KOPT-K1 (cell line): Measurements from ENCODE around the gene SELENOO.
"Not testable (repeated sequence)": the region's sequence is repeated elsewhere in the genome, so short reads cannot be mapped to it uniquely, and the experiment has no call there.

ENCODE experiments used
- H3K27ac ChIP-seq: fragments of 200-600 bp; sonication (generic); 2 replicates; pipeline ENCODE4 v1.5.1; 2016; ENCODE audit warnings: antibody characterized with exemption, mild to moderate bottlenecking, low read depth, low read length; ENCODE audit not compliant: poor library complexity, severe bottlenecking
- H3K36me3 ChIP-seq: fragments of 200-600 bp; sonication (generic); 2 replicates; pipeline ENCODE4 v1.5.1; 2017; ENCODE audit warnings: antibody characterized with exemption, mild to moderate bottlenecking, low read length, moderate library complexity; ENCODE audit not compliant: insufficient read depth
- H3K9me3 ChIP-seq: fragments of 200-600 bp; sonication (generic); 2 replicates; pipeline ENCODE4 v1.5.1; 2017; ENCODE audit warnings: antibody characterized with exemption, low read length, mild to moderate bottlenecking; ENCODE audit not compliant: insufficient read depth, poor library complexity, severe bottlenecking

The SELENOO gene

GRCh38 chr22:50200461-50201190 is at the start of gene SELENOO:
Gene SELENOO (plus strand): TSS chr22:50201011. CDS start chr22:50201037, 26 bp downstream.
- Histone ChIP-seq H3K36me3 (peaks cover 72% of the 10 kb centered on the region), H3K27ac (peak within 1 kb of the TSS; percentile 83), H3K9me3 (no peaks in the 10 kb centered on the region)

- H3K9me3 ChIP-seq: no peaks in the 10 kb centered on the region
- no peaks in the 10 kb centered on the region for H3K36me3 ChIP-seq
- H3K27ac ChIP-seq: no peak overlapping the region
Measured at GRCh38 chr22:50151571-50152537, 49.0 kb upstream of the SELENOO start.

GRCh38 chr22:50153056-50153755 is 47.6 kb upstream of the SELENOO start:
- Histone ChIP-seq H3K27ac (no peak overlapping the region), H3K9me3 (no peaks in the 10 kb centered on the region), H3K36me3 (no peaks in the 10 kb centered on the region)

GRCh38 chr22:50153756-50154140 is 47.1 kb upstream of the SELENOO start:
- no peaks in the 10 kb centered on the region for H3K9me3 ChIP-seq
- H3K27ac ChIP-seq: no peak overlapping the region

GRCh38 chr22:50157709-50158375 is 43.0 kb upstream of the SELENOO start:
- H3K27ac ChIP-seq: no peak overlapping the region
- H3K9me3 ChIP-seq: no peaks in the 10 kb centered on the region
- H3K36me3 ChIP-seq: no peaks in the 10 kb centered on the region

More at GRCh38 chr22:50153756-50154140, 47.1 kb upstream of the SELENOO start:
- no peaks in the 10 kb centered on the region for H3K36me3 ChIP-seq

- Histone ChIP-seq H3K27ac (no peak overlapping the region), H3K36me3 (no peaks in the 10 kb centered on the region)
Measured at GRCh38 chr22:50160947-50161346, 39.9 kb upstream of the SELENOO start.

GRCh38 chr22:50161508-50162390 is 39.1 kb upstream of the SELENOO start:
- Histone ChIP-seq H3K9me3 (no peaks in the 10 kb centered on the region), H3K27ac (no peak overlapping the region), H3K36me3 (no peaks in the 10 kb centered on the region)

More at GRCh38 chr22:50160947-50161346, 39.9 kb upstream of the SELENOO start:
- H3K9me3 ChIP-seq: no peaks in the 10 kb centered on the region

GRCh38 chr22:50162391-50162956 is 38.3 kb upstream of the SELENOO start:
- no peaks in the 10 kb centered on the region for H3K9me3 ChIP-seq
- H3K36me3 ChIP-seq: no peaks in the 10 kb centered on the region
- no peak overlapping the region for H3K27ac ChIP-seq

GRCh38 chr22:50165436-50166123 is 35.2 kb upstream of the SELENOO start:
- H3K36me3 ChIP-seq: no peaks in the 10 kb centered on the region
- no peaks in the 10 kb centered on the region for H3K9me3 ChIP-seq
- H3K27ac ChIP-seq: no peak overlapping the region

- no peaks in the 10 kb centered on the region for H3K36me3 ChIP-seq
- H3K27ac ChIP-seq: no peak overlapping the region
- no peaks in the 10 kb centered on the region for H3K9me3 ChIP-seq
Measured at GRCh38 chr22:50167689-50168489, 32.9 kb upstream of the SELENOO start.

GRCh38 chr22:50168490-50169180 is 32.2 kb upstream of the SELENOO start:
- H3K36me3 ChIP-seq, H3K9me3 ChIP-seq, H3K27ac ChIP-seq: not testable (repeated sequence)

- Histone ChIP-seq H3K9me3 (no peaks in the 10 kb centered on the region), H3K27ac (no peak overlapping the region), H3K36me3 (no peaks in the 10 kb centered on the region)
Measured at GRCh38 chr22:50169181-50169759, 31.5 kb upstream of the SELENOO start.
